Psoas muscle (tissue), 8 donors: ENCODE data around the gene UNK. TPM values are rescaled to one million over a fixed set of nuclear protein-coding genes. Genes with fewer than 3 reads are reported as not detected.

Experiments
- ATAC-seq, 4 donors: fragments of 200-7000 bp; cut with Tn5 transposase; one replicate each; pipeline ENCODE4 v1.9.1; 2020; ENCODE audit warnings: moderate library complexity in 3 of 4, mild to moderate bottlenecking in 2 of 4
- DNase-seq, 2 donors: peaks; one replicate each; pipeline ENCODE4 v3.0.0-alpha.2; 2020
- H3K27ac ChIP-seq: fragments of 200-600 bp; one replicate; pipeline ENCODE4 v1.8.0; 2022
- H3K27me3 ChIP-seq, 3 donors: fragments of 200-600 bp in 1 of 3; one replicate each; pipeline versions ENCODE4 v1.6.1 to v1.8.0; 2013 to 2022; ENCODE audit warnings: low read length in 2 of 3, mild to moderate bottlenecking in 2 of 3, moderate library complexity in 1 of 3; ENCODE audit not compliant: insufficient read depth in 3 of 3
- H3K36me3 ChIP-seq, 2 donors: fragments of 200-600 bp in 1 of 2; one replicate each; pipeline versions ENCODE4 v1.6.1 to v1.8.0; 2013 to 2022; ENCODE audit warnings: low read depth in 1 of 2, mild to moderate bottlenecking in 1 of 2, moderate library complexity in 1 of 2; ENCODE audit not compliant: insufficient read depth in 1 of 2
- H3K4me1 ChIP-seq: fragments of 200-600 bp; one replicate; pipeline ENCODE4 v1.8.0; 2022
- H3K4me3 ChIP-seq: fragments of 200-600 bp; one replicate; pipeline ENCODE4 v1.8.0; 2022; ENCODE audit warnings: mild to moderate bottlenecking
- H3K9me3 ChIP-seq: fragments of 200-600 bp; one replicate; pipeline ENCODE4 v1.8.0; 2022
- WGBS, 3 donors: extraction: QIAGEN DNeasy Blood & Tissue Kit; methylation state at CpG; one replicate each; pipeline versions ENCODE4 v1.1.6 to v1.1.7; 2013; 5-methylcytosine and 5-hydroxymethylcytosine counted together
- intact Hi-C, 2 donors: fragments of 100-400 bp; cut with DNase I; formaldehyde crosslinking; loops; one replicate each; pipeline versions ENCODE4 v1.11.0 to v1.14.2; 2022
- polyA plus RNA-seq, 3 donors: library from polyadenylated mRNA; stranded (reverse); fragments of 200-250 nt; gene quantifications; one replicate each; pipeline ENCODE4 v1.2.3, GENCODE V29; 2013
- total RNA-seq, 4 donors: library from RNA; stranded (reverse); fragmentation: NEBNext Ultra II Directional in 2 of 4; extraction: Animal tissue kit (Norgen Biotek cat#: 25700) in 2 of 4; gene quantifications; one replicate each; pipeline versions ENCODE4 v1.2.1 to v1.2.4, GENCODE V29; 2021 to 2023
- TF ChIP-seq, protein P1 (sequence below): fragments of 200-600 bp; IDR thresholded peaks from one replicate; pipeline ENCODE4 v1.8.0; 2022; ENCODE audit warnings: antibody characterized with exemption
- donor health status: healthy with polysubstance abuse.
- donor health status: DM: no; HTN: no; CAD: no; lungs with moderate emphysema.
- donor health status: Bipolar disorder and iron deficiency.
- donor health status: healthy.
- donor health status: DM: yes; HTN: yes; CAD: no.
- donor health status: DM: no; HTN: no; CAD: no.
- donor health status: DM: no; HTN: no; CAD: no.
- donor health status: DM: yes; HTN: yes; CAD: no.

The UNK gene
- total and polyA plus RNA-seq, 7 donors = 6.9 to 13.7 (median 8.2) TPM

- Histone ChIP-seq H3K4me1 (peaks cover 38% of the 10 kb centered on the region), H3K27me3 (no peaks in the 10 kb centered on the region), H3K4me3 (no peak overlapping the region), H3K36me3 (peaks cover 0 to 20% of the 10 kb centered on the region in 2 donors), H3K9me3 (no peaks in the 10 kb centered on the region), H3K27ac (peak overlapping the region; percentile 89)
- 59 to 73% (median 61%) methylated on average over 17 of the region's 17 CpGs for WGBS, 3 donors
- ATAC-seq (no peak), DNase-seq (no peak)
- intact Hi-C loops = no loop called here
- TF ChIP-seq, protein P1, sequence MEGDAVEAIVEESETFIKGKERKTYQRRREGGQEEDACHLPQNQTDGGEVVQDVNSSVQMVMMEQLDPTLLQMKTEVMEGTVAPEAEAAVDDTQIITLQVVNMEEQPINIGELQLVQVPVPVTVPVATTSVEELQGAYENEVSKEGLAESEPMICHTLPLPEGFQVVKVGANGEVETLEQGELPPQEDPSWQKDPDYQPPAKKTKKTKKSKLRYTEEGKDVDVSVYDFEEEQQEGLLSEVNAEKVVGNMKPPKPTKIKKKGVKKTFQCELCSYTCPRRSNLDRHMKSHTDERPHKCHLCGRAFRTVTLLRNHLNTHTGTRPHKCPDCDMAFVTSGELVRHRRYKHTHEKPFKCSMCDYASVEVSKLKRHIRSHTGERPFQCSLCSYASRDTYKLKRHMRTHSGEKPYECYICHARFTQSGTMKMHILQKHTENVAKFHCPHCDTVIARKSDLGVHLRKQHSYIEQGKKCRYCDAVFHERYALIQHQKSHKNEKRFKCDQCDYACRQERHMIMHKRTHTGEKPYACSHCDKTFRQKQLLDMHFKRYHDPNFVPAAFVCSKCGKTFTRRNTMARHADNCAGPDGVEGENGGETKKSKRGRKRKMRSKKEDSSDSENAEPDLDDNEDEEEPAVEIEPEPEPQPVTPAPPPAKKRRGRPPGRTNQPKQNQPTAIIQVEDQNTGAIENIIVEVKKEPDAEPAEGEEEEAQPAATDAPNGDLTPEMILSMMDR = no peak
Measured at GRCh38 chr17:75771334-75772281, 13.0 kb upstream of the UNK start.

GRCh38 chr17:75773121-75773807, 11.3 kb upstream of the UNK start:
- no peaks in the 10 kb centered on the region for H3K27me3 ChIP-seq
- H3K4me3 ChIP-seq = peak overlapping the region; percentile 22
- TF ChIP-seq, protein P1 = no peak
- DNase-seq (peak in 1 of 2 donors; percentile 66), ATAC-seq (peak; percentile 28 to 57 (median 32))
- H3K27ac ChIP-seq = peak overlapping the region; percentile 89
- WGBS, 3 donors = 56 to 60% (median 56%) methylated on average over 12 of the region's 12 CpGs
- H3K36me3 ChIP-seq = peaks cover 0 to 37% of the 10 kb centered on the region in 2 donors
- peaks cover 51% of the 10 kb centered on the region for H3K4me1 ChIP-seq
- intact Hi-C loops = no loop called here
- H3K9me3 ChIP-seq = no peaks in the 10 kb centered on the region

GRCh38 chr17:75773808-75774470, 10.7 kb upstream of the UNK start:
- intact Hi-C loops = no loop called here
- DNase-seq = peak in 1 of 2 donors; percentile 66
- H3K4me3 ChIP-seq = no peak overlapping the region

GRCh38 chr17:75774471-75774990, 10.1 kb upstream of the UNK start:
- Histone ChIP-seq H3K27ac (peak overlapping the region; percentile 99), H3K36me3 (peaks cover 0 to 45% of the 10 kb centered on the region in 2 donors)
- TF ChIP-seq, protein P1 = no peak

More at GRCh38 chr17:75773808-75774470, 10.7 kb upstream of the UNK start:
- H3K4me1 ChIP-seq = peaks cover 51% of the 10 kb centered on the region
- WGBS, 3 donors = 77 to 85% (median 79%) methylated on average over 15 of the region's 15 CpGs
- TF ChIP-seq, protein P1 = no peak
- H3K27me3 ChIP-seq = no peaks in the 10 kb centered on the region
- peaks cover 0 to 43% of the 10 kb centered on the region in 2 donors for H3K36me3 ChIP-seq
- no peaks in the 10 kb centered on the region for H3K9me3 ChIP-seq
- H3K27ac ChIP-seq = peak overlapping the region; percentile 99
- ATAC-seq = peak in 1 of 4 donors; percentile 0

More at GRCh38 chr17:75774471-75774990, 10.1 kb upstream of the UNK start:
- DNase-seq (peak in 1 of 2 donors; percentile 66), ATAC-seq (no peak)
- peaks cover 51% of the 10 kb centered on the region for H3K4me1 ChIP-seq
- no peaks in the 10 kb centered on the region for H3K9me3 ChIP-seq
- H3K4me3 ChIP-seq = no peak overlapping the region
- intact Hi-C loops = no loop called here
- H3K27me3 ChIP-seq = no peaks in the 10 kb centered on the region
- 84 to 91% (median 84%) methylated on average over 4 of the region's 4 CpGs for WGBS, 3 donors
